OCI-LY3 (cell line): ENCODE measurements around the gene NMRK1.

Experiments used
- H2AFZ ChIP-seq: fragments of 200-600, 300-600 bp; shearing (Covaris generic); 2 replicates; pipeline ENCODE4 v1.6.0; 2014; ENCODE audit warnings: antibody characterized with exemption, low read depth, low read length
- H3K27ac ChIP-seq: fragments of 200-600, 300-600 bp; sonication (generic); 2 replicates; pipeline ENCODE4 v1.5.1; 2014; ENCODE audit warnings: mild to moderate bottlenecking, low read length, moderate library complexity, mixed read lengths
- H3K27me3 ChIP-seq: fragments of 200-600, 300-600 bp; sonication (generic); 2 replicates; pipeline ENCODE4 v1.6.1; 2014; ENCODE audit warnings: low read depth, low read length, mixed read lengths
- H3K36me3 ChIP-seq: fragments of 200-600, 300-600 bp; sonication (generic); replicated peaks from 2 replicates; pipeline ENCODE3; 2014; ENCODE audit warnings: low read depth, low read length, mixed read lengths
- H3K4me1 ChIP-seq: fragments of 300-600, 200-600 bp; sonication (generic); 2 replicates; pipeline ENCODE4 v1.6.1; 2014; ENCODE audit warnings: low read length, mixed read lengths
- H3K4me2 ChIP-seq: fragments of 200-600, 300-600 bp; sonication (generic); 2 replicates; pipeline ENCODE4 v1.6.1; 2014; ENCODE audit warnings: low read length, mixed read lengths
- H3K4me3 ChIP-seq: fragments of 300-600, 200-600 bp; sonication (generic); 2 replicates; pipeline ENCODE4 v1.5.1; 2014; ENCODE audit warnings: antibody characterized with exemption, mild to moderate bottlenecking, low read length, moderate library complexity
- H3K79me2 ChIP-seq: fragments of 300-600, 200-600 bp; shearing (Covaris generic); 2 replicates; pipeline ENCODE4 v1.6.1; 2014; ENCODE audit warnings: mild to moderate bottlenecking, low read length, mixed read lengths
- H3K9ac ChIP-seq: fragments of 300-600, 200-600 bp; shearing (Covaris generic); 2 replicates; pipeline ENCODE4 v1.6.0; 2014; ENCODE audit warnings: mild to moderate bottlenecking, low read length, moderate library complexity
- H3K9me3 ChIP-seq: fragments of 200-600, 300-600 bp; shearing (Covaris generic); 2 replicates; pipeline ENCODE4 v1.6.1; 2014; ENCODE audit warnings: low read length, mixed read lengths; ENCODE audit not compliant: insufficient read depth
- H4K20me1 ChIP-seq: fragments of 200-600, 300-600 bp; sonication (generic); 2 replicates; pipeline ENCODE4 v1.6.1; 2016; ENCODE audit warnings: low read length, mixed read lengths; ENCODE audit not compliant: insufficient read depth
- EZH2phosphoT487 ChIP-seq: fragments of 200-600 bp; shearing (Covaris generic); IDR thresholded peaks from 2 replicates; pipeline ENCODE4 v1.6.1; 2018; ENCODE audit warnings: antibody characterized with exemption, mixed run types, low read depth
- TF ChIP-seq, protein P1 (sequence below): fragments of 200-600, 300-600 bp; sonication (generic); IDR thresholded peaks from 2 replicates; pipeline ENCODE4 v1.5.1; 2014; ENCODE audit warnings: antibody characterized with exemption, low read length, low read depth

NMRK1 gene

DNA sequence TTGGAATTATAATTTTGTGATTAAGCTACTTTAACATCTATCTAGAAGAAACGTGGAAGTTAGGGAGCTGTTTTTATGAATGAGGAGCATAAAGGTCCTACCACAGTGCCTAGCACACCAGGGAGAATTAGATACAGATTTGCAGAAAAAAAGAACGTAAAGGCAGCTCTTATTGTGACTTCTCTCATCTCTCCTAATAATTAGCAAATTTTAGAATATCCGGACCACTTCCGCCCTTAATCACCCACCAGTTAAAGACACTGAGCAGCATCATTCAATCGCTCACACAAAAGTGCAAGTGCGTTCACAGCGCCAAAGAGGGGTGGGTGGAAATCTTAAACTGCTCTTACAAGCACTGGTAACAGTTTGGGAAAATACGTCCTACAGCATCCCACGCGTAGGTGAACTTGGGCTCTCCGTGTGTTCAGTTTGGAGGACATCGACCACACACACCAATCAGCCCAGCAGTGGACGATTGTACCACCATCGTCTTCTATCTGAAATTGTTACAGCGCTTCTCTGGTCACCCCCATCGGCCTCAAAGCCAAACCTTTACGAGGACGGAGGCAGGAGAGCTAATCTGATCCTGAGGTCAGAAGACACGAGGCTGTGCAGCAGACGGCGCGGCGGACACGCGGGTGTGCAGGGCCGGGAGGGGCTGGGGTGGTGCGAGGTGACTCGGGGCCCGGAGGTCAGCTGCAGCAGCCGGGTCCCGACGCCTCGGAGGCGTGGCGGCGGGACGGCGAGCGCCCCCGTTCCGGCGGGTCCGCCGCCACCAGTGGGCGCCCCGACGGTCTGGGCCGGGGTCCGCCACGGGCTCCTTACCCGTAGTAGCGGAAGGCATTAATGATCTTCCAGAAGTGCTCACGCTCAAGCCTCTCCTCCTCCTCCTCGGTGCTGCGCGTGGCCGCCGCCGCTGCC, 60.5 kb downstream of the NMRK1 start:
- no peak for TF ChIP-seq EZH2phosphoT487
- TF ChIP-seq, protein P1, sequence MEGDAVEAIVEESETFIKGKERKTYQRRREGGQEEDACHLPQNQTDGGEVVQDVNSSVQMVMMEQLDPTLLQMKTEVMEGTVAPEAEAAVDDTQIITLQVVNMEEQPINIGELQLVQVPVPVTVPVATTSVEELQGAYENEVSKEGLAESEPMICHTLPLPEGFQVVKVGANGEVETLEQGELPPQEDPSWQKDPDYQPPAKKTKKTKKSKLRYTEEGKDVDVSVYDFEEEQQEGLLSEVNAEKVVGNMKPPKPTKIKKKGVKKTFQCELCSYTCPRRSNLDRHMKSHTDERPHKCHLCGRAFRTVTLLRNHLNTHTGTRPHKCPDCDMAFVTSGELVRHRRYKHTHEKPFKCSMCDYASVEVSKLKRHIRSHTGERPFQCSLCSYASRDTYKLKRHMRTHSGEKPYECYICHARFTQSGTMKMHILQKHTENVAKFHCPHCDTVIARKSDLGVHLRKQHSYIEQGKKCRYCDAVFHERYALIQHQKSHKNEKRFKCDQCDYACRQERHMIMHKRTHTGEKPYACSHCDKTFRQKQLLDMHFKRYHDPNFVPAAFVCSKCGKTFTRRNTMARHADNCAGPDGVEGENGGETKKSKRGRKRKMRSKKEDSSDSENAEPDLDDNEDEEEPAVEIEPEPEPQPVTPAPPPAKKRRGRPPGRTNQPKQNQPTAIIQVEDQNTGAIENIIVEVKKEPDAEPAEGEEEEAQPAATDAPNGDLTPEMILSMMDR: no peak
- Histone ChIP-seq H3K4me3 (peak overlapping the region; percentile 96), H3K4me1 (peaks cover 9% of the 10 kb centered on the region), H3K9ac (peak overlapping the region; percentile 90), H2AFZ (peak overlapping the region; percentile 79), H4K20me1 (no peaks in the 10 kb centered on the region), H3K9me3 (no peaks in the 10 kb centered on the region), H3K36me3 (no peaks in the 10 kb centered on the region), H3K4me2 (peak overlapping the region; percentile 71), H3K27me3 (no peaks in the 10 kb centered on the region), H3K79me2 (peaks cover 52% of the 10 kb centered on the region), H3K27ac (peak overlapping the region; percentile 80)

DNA sequence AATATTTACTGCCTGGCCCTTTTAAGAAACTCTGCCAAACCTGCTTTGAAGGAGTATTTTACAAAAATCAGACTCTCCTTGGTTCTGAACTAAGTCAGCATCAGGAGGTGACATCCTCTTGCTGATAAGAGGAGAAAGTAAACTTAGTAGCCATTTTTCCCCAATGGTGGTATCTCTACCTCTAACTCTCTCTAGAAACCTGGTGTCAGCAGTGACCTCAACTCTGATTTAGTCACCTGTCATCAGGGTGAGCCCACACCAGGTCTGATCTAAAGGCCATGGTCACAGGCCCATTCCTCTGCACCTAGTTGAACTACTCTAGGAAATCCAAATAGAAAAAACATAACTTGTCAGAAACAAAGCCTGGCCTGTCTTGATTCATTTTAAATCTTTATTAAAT, 64.1 kb downstream of the NMRK1 start:
- H3K27me3 ChIP-seq: no peaks in the 10 kb centered on the region
- peaks cover 9% of the 10 kb centered on the region for H3K4me1 ChIP-seq
- H3K4me3 ChIP-seq: no peak overlapping the region
- no peak overlapping the region for H2AFZ ChIP-seq
- no peaks in the 10 kb centered on the region for H3K36me3 ChIP-seq
- TF ChIP-seq, protein P1: no peak
- TF ChIP-seq EZH2phosphoT487: no peak
- no peak overlapping the region for H3K4me2 ChIP-seq
- H3K9ac ChIP-seq: no peak overlapping the region
- peaks cover 75% of the 10 kb centered on the region for H3K79me2 ChIP-seq
- no peak overlapping the region for H3K27ac ChIP-seq
- no peaks in the 10 kb centered on the region for H3K9me3 ChIP-seq
- H4K20me1 ChIP-seq: no peaks in the 10 kb centered on the region

DNA sequence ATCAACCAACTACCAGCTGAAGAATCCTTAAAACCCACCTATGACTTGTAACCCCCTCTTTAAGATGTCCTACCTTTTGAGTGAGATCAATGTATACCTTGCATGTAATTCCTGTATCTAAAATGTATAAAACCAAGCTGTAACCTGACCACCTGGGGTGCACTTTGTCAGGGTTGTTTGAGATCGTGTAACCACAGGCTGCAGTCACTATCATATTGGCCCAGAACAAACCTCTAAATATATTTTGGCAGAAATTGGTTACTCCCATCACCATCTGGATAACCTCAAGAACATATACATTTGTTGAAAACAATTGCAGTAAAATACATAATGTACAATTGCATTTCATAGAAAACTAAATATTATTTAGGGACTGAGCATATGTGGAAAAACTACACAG, 68.3 kb downstream of the NMRK1 start:
- Histone ChIP-seq H3K9me3 (no peaks in the 10 kb centered on the region), H4K20me1 (no peaks in the 10 kb centered on the region), H3K9ac (no peak overlapping the region), H3K36me3 (no peaks in the 10 kb centered on the region), H3K4me2 (no peak overlapping the region), H3K79me2 (peaks cover 44% of the 10 kb centered on the region), H3K27ac (no peak overlapping the region), H2AFZ (no peak overlapping the region), H3K4me3 (no peak overlapping the region), H3K4me1 (no peaks in the 10 kb centered on the region), H3K27me3 (no peaks in the 10 kb centered on the region)
- TF ChIP-seq, protein P1: no peak
- TF ChIP-seq EZH2phosphoT487: no peak

DNA sequence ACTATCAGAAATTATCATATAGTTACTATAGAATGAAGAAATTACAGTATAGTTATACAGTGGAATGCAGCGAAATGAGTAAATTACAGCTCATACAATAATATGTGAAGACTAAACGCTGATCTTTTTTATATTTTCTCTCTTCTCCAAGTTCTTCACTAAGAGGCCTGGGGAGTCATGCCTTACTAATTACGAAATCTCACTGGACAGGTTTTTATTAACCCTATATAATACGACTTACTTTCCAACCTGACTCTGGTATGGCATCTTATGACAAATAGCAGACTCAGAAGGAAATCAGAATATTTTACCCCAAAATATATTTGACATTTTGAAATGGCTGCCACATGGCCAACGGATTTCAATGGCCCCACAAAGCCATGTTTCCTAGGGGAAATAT, 68.9 kb downstream of the NMRK1 start:
- Histone ChIP-seq H3K4me1 (no peaks in the 10 kb centered on the region), H2AFZ (no peak overlapping the region), H4K20me1 (no peaks in the 10 kb centered on the region), H3K9me3 (no peaks in the 10 kb centered on the region), H3K36me3 (no peaks in the 10 kb centered on the region), H3K27ac (no peak overlapping the region), H3K4me3 (no peak overlapping the region), H3K27me3 (no peaks in the 10 kb centered on the region), H3K4me2 (no peak overlapping the region), H3K79me2 (peaks cover 37% of the 10 kb centered on the region), H3K9ac (no peak overlapping the region)
- TF ChIP-seq EZH2phosphoT487: no peak
- TF ChIP-seq, protein P1: no peak
